ENCODE measurements around the gene SYNJ2BP. TPM values are rescaled to one million over a fixed set of nuclear protein-coding genes. Genes with fewer than 3 reads are reported as not detected.

The SYNJ2BP gene
- total and polyA plus RNA-seq, 2 of the 13 experiments (the other 11 are each of a cell fraction or from before 2014, with no cell fraction given): 18.1 to 28.6 TPM

GRCh38 chr14:70416725-70417349, at the start of gene SYNJ2BP (continued):
- TF ChIP-seq, protein P1, sequence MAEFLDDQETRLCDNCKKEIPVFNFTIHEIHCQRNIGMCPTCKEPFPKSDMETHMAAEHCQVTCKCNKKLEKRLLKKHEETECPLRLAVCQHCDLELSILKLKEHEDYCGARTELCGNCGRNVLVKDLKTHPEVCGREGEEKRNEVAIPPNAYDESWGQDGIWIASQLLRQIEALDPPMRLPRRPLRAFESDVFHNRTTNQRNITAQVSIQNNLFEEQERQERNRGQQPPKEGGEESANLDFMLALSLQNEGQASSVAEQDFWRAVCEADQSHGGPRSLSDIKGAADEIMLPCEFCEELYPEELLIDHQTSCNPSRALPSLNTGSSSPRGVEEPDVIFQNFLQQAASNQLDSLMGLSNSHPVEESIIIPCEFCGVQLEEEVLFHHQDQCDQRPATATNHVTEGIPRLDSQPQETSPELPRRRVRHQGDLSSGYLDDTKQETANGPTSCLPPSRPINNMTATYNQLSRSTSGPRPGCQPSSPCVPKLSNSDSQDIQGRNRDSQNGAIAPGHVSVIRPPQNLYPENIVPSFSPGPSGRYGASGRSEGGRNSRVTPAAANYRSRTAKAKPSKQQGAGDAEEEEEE (CRISPR knock-in tag; IDR thresholded peaks at IDR 0.05; ENCODE audit: borderline replicate concordance): no peak
- TF ChIP-seq, protein P2, sequence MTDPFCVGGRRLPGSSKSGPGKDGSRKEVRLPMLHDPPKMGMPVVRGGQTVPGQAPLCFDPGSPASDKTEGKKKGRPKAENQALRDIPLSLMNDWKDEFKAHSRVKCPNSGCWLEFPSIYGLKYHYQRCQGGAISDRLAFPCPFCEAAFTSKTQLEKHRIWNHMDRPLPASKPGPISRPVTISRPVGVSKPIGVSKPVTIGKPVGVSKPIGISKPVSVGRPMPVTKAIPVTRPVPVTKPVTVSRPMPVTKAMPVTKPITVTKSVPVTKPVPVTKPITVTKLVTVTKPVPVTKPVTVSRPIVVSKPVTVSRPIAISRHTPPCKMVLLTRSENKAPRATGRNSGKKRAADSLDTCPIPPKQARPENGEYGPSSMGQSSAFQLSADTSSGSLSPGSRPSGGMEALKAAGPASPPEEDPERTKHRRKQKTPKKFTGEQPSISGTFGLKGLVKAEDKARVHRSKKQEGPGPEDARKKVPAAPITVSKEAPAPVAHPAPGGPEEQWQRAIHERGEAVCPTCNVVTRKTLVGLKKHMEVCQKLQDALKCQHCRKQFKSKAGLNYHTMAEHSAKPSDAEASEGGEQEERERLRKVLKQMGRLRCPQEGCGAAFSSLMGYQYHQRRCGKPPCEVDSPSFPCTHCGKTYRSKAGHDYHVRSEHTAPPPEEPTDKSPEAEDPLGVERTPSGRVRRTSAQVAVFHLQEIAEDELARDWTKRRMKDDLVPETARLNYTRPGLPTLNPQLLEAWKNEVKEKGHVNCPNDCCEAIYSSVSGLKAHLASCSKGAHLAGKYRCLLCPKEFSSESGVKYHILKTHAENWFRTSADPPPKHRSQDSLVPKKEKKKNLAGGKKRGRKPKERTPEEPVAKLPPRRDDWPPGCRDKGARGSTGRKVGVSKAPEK (CRISPR knock-in tag; IDR thresholded peaks at IDR 0.05; ENCODE audit: borderline replicate concordance): no peak
- TF ChIP-seq ZNF788 (CRISPR knock-in tag; IDR thresholded peaks at IDR 0.05; ENCODE audit: borderline replicate concordance) (peak; percentile 81; the same call in 1 of the 2 replicates), POLR2AphosphoS5 (IDR thresholded peaks at IDR 0.05; ENCODE audit: low read depth, low read length) (peak; percentile 78), PREB (CRISPR knock-in tag; IDR thresholded peaks at IDR 0.05) (no peak), TBX2 (CRISPR knock-in tag; IDR thresholded peaks at IDR 0.05; ENCODE audit: borderline replicate concordance) (peak; percentile 67), ZNF557 (CRISPR knock-in tag; IDR thresholded peaks at IDR 0.05) (no peak), ZNF143 (CRISPR knock-in tag; IDR thresholded peaks at IDR 0.05) (peak; percentile 95), ASH2L (IDR thresholded peaks at IDR 0.05; ENCODE audit: insufficient read length, low read depth, low read length) (peak; percentile 97), CEBPZ (IDR thresholded peaks at IDR 0.05; ENCODE audit: low read length) (no peak), SOX6 (IDR thresholded peaks at IDR 0.05) (no peak), SOX6 (CRISPR knock-in tag; IDR thresholded peaks at IDR 0.05) (peak; percentile 38; the same call in 1 of the 2 replicates)
- TF ChIP-seq, protein P3, sequence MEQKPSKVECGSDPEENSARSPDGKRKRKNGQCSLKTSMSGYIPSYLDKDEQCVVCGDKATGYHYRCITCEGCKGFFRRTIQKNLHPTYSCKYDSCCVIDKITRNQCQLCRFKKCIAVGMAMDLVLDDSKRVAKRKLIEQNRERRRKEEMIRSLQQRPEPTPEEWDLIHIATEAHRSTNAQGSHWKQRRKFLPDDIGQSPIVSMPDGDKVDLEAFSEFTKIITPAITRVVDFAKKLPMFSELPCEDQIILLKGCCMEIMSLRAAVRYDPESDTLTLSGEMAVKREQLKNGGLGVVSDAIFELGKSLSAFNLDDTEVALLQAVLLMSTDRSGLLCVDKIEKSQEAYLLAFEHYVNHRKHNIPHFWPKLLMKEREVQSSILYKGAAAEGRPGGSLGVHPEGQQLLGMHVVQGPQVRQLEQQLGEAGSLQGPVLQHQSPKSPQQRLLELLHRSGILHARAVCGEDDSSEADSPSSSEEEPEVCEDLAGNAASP (CRISPR knock-in tag; IDR thresholded peaks at IDR 0.05; ENCODE audit: borderline replicate concordance): peak; percentile 2; the same call in 1 of the 2 replicates
- TF ChIP-seq, protein P4, sequence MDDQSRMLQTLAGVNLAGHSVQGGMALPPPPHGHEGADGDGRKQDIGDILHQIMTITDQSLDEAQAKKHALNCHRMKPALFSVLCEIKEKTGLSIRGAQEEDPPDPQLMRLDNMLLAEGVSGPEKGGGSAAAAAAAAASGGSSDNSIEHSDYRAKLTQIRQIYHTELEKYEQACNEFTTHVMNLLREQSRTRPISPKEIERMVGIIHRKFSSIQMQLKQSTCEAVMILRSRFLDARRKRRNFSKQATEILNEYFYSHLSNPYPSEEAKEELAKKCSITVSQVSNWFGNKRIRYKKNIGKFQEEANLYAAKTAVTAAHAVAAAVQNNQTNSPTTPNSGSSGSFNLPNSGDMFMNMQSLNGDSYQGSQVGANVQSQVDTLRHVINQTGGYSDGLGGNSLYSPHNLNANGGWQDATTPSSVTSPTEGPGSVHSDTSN (CRISPR knock-in tag; IDR thresholded peaks at IDR 0.05; ENCODE audit: borderline replicate concordance): no peak
- TF ChIP-seq, protein P5, sequence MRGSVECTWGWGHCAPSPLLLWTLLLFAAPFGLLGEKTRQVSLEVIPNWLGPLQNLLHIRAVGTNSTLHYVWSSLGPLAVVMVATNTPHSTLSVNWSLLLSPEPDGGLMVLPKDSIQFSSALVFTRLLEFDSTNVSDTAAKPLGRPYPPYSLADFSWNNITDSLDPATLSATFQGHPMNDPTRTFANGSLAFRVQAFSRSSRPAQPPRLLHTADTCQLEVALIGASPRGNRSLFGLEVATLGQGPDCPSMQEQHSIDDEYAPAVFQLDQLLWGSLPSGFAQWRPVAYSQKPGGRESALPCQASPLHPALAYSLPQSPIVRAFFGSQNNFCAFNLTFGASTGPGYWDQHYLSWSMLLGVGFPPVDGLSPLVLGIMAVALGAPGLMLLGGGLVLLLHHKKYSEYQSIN (CRISPR knock-in tag; IDR thresholded peaks at IDR 0.05; ENCODE audit: borderline replicate concordance): no peak

Measured in HepG2 (cell line).